ENCODE results near the gene AP2A2.

The AP2A2 gene

GRCh38 chr11:969651-970205, 44.1 kb downstream of the AP2A2 start:
- TF ChIP-seq CTCF (IDR thresholded peaks at IDR 0.05; ENCODE audit: low read depth, low read length, poor library complexity, severe bottlenecking) (no peak), EZH2phosphoT487 (IDR thresholded peaks at IDR 0.05; ENCODE audit: borderline replicate concordance, low read length) (no peak)
- Histone ChIP-seq H3K4me3 (ENCODE audit: low read length) (no peak overlapping the region), H3K4me1 (ENCODE audit: control insufficient read depth, low read length) (no peaks in the 10 kb centered on the region), H4K20me1 (ENCODE audit: control insufficient read depth, insufficient read depth, low read depth, low read length) (no peaks in the 10 kb centered on the region), H3K79me2 (ENCODE audit: control insufficient read depth, low read length) (peaks cover 3% of the 10 kb centered on the region; the same call in 1 of the 2 replicates), H3K36me3 (ENCODE audit: control insufficient read depth, low read length) (peaks cover 18% of the 10 kb centered on the region), H3K9me2 (replicated peaks; ENCODE audit: control insufficient read depth, low read length) (no peaks in the 10 kb centered on the region), H3K27me3 (ENCODE audit: control insufficient read depth, low read length) (no peaks in the 10 kb centered on the region), H3F3A (ENCODE audit: control insufficient read depth, insufficient read depth) (no peaks in the 10 kb centered on the region), H3K9me3 (ENCODE audit: control insufficient read depth, insufficient read depth, low read length) (no peaks in the 10 kb centered on the region), H3K27ac (ENCODE audit: low read depth, low read length) (no peak overlapping the region), H3K4me2 (ENCODE audit: low read length) (no peak overlapping the region)

GRCh38 chr11:970319-970871, 44.7 kb downstream of the AP2A2 start:
- Histone ChIP-seq H3K79me2 (ENCODE audit: control insufficient read depth, low read length) (peaks cover 2% of the 10 kb centered on the region; the same call in 1 of the 2 replicates), H3K4me3 (ENCODE audit: low read length) (no peak overlapping the region), H3K4me1 (ENCODE audit: control insufficient read depth, low read length) (no peaks in the 10 kb centered on the region), H3K27ac (ENCODE audit: low read depth, low read length) (no peak overlapping the region), H3K36me3 (ENCODE audit: control insufficient read depth, low read length) (peaks cover 18% of the 10 kb centered on the region), H3K4me2 (ENCODE audit: low read length) (no peak overlapping the region), H4K20me1 (ENCODE audit: control insufficient read depth, insufficient read depth, low read depth, low read length) (no peaks in the 10 kb centered on the region), H3K9me3 (ENCODE audit: control insufficient read depth, insufficient read depth, low read length) (no peaks in the 10 kb centered on the region), H3K9me2 (replicated peaks; ENCODE audit: control insufficient read depth, low read length) (no peaks in the 10 kb centered on the region), H3F3A (ENCODE audit: control insufficient read depth, insufficient read depth) (no peaks in the 10 kb centered on the region), H3K27me3 (ENCODE audit: control insufficient read depth, low read length) (no peaks in the 10 kb centered on the region)
- TF ChIP-seq CTCF (IDR thresholded peaks at IDR 0.05; ENCODE audit: low read depth, low read length, poor library complexity, severe bottlenecking) = no peak

- no peaks in the 10 kb centered on the region for H3K27me3 ChIP-seq (ENCODE audit: control insufficient read depth, low read length)
- no peak overlapping the region for H3K4me2 ChIP-seq (ENCODE audit: low read length)
- no peak overlapping the region for H3K4me3 ChIP-seq (ENCODE audit: low read length)
- no peaks in the 10 kb centered on the region for H3K4me1 ChIP-seq (ENCODE audit: control insufficient read depth, low read length)
- no peaks in the 10 kb centered on the region for H3K9me3 ChIP-seq (ENCODE audit: control insufficient read depth, insufficient read depth, low read length)
- no peaks in the 10 kb centered on the region for H4K20me1 ChIP-seq (ENCODE audit: control insufficient read depth, insufficient read depth, low read depth, low read length)
- H3K79me2 ChIP-seq (ENCODE audit: control insufficient read depth, low read length) = no peaks in the 10 kb centered on the region
- H3F3A ChIP-seq (ENCODE audit: control insufficient read depth, insufficient read depth) = no peaks in the 10 kb centered on the region
- H3K9me2 ChIP-seq (replicated peaks; ENCODE audit: control insufficient read depth, low read length) = no peaks in the 10 kb centered on the region
- TF ChIP-seq EZH2phosphoT487 (IDR thresholded peaks at IDR 0.05; ENCODE audit: borderline replicate concordance, low read length) (no peak), CTCF (IDR thresholded peaks at IDR 0.05; ENCODE audit: low read depth, low read length, poor library complexity, severe bottlenecking) (no peak)
- H3K36me3 ChIP-seq (ENCODE audit: control insufficient read depth, low read length) = peaks cover 18% of the 10 kb centered on the region
- H3K27ac ChIP-seq (ENCODE audit: low read depth, low read length) = no peak overlapping the region
Observed at GRCh38 chr11:971092-971690, 45.5 kb downstream of the AP2A2 start.
